Adipose tissue (tissue), 3 donors: Measurements from ENCODE around the gene FLII. TPM values are rescaled to one million over a fixed set of nuclear protein-coding genes. Genes with fewer than 3 reads are reported as not detected.
"Not testable (repeated sequence)": the region's sequence is repeated elsewhere in the genome, so short reads cannot be mapped to it uniquely, and the experiment has no call there.

Experiments used
- H3K27ac ChIP-seq: one replicate; pipeline ENCODE4 v1.5.1; 2013; ENCODE audit warnings: low read depth, low read length
- WGBS, 3 donors: extraction: QIAGEN DNeasy Blood & Tissue Kit; methylation state at CpG; one replicate each; pipeline ENCODE4 v1.1.7; 2013; 5-methylcytosine and 5-hydroxymethylcytosine counted together
- polyA plus RNA-seq, 3 donors: library from polyadenylated mRNA; stranded (reverse); fragments of 200-250 nt; gene quantifications; one replicate each; pipeline ENCODE4 v1.2.3, GENCODE V29; 2013
- donor health status: healthy with polysubstance abuse.
- donor health status: Bipolar disorder and iron deficiency.
- donor health status: healthy.

The FLII gene
- polyA plus RNA-seq, 3 donors: 189 to 228 (median 200) TPM

- no peak overlapping the region for H3K27ac ChIP-seq
- WGBS, 3 donors: 86 to 91% (median 90%) methylated on average over 10 of the region's 10 CpGs
Observed at GRCh38 chr17:18228176-18228682, 30.3 kb downstream of the FLII start.

- WGBS, 3 donors: 97 to 99% (median 98%) methylated on average over 5 of the region's 5 CpGs
- no peak overlapping the region for H3K27ac ChIP-seq
Observed at GRCh38 chr17:18227635-18228034, 30.9 kb downstream of the FLII start.

GRCh38 chr17:18226284-18226945, 32.1 kb downstream of the FLII start:
- 21 to 38% (median 28%) methylated on average over 16 of the region's 16 CpGs for WGBS, 3 donors
- H3K27ac ChIP-seq: no peak overlapping the region

GRCh38 chr17:18225642-18226283, 32.8 kb downstream of the FLII start:
- 0 to 2% (median 0%) methylated on average over 43 to 57 of the region's 57 CpGs for WGBS, 3 donors
- no peak overlapping the region for H3K27ac ChIP-seq

GRCh38 chr17:18225121-18225641, 33.4 kb downstream of the FLII start, which contains the start of gene LLGL1:
Gene LLGL1, plus strand, starts transcription at chr17:18225635. Its CDS starts 48 bp downstream, at chr17:18225683.
- WGBS, 3 donors: 1% methylated on average over 56 to 60 of the region's 60 CpGs
- no peak within 1 kb of the TSS for H3K27ac ChIP-seq

GRCh38 chr17:18224387-18225120, 34.0 kb downstream of the FLII start:
- 42 to 55% (median 52%) methylated on average over 23 of the region's 23 CpGs for WGBS, 3 donors
- peak overlapping the region; percentile 8 for H3K27ac ChIP-seq

- WGBS, 3 donors: 72 to 86% (median 72%) methylated on average over 4 of the region's 4 CpGs
- peak overlapping the region; percentile 8 for H3K27ac ChIP-seq
Observed at GRCh38 chr17:18224053-18224386, 34.5 kb downstream of the FLII start.

GRCh38 chr17:18218756-18219415, 39.7 kb downstream of the FLII start:
- H3K27ac ChIP-seq: no peak overlapping the region
- 18 to 65% (median 30%) methylated on average over 4 of the region's 4 CpGs for WGBS, 3 donors

- no peak overlapping the region for H3K27ac ChIP-seq
- 11 to 12% (median 12%) methylated on average over 5 to 6 of the region's 6 CpGs for WGBS, 3 donors
Observed at GRCh38 chr17:18217412-18218015, 41.0 kb downstream of the FLII start.

- not testable (repeated sequence) for H3K27ac ChIP-seq
- 79 to 89% (median 85%) methylated on average over 11 of the region's 11 CpGs for WGBS, 3 donors
Observed at GRCh38 chr17:18216906-18217305, 41.6 kb downstream of the FLII start.

- WGBS, 3 donors: 71 to 79% (median 77%) methylated on average over 7 of the region's 7 CpGs
- no peak overlapping the region for H3K27ac ChIP-seq
Observed at GRCh38 chr17:18213666-18214270, 44.8 kb downstream of the FLII start.

GRCh38 chr17:18208092-18208491, 50.4 kb downstream of the FLII start:
- 90 to 91% (median 90%) methylated on average over 19 of the region's 19 CpGs for WGBS, 3 donors
- H3K27ac ChIP-seq: no peak overlapping the region

- H3K27ac ChIP-seq: no peak overlapping the region
Observed at GRCh38 chr17:18206962-18207361, 51.6 kb downstream of the FLII start.

GRCh38 chr17:18205861-18206260, 52.7 kb downstream of the FLII start:
- 61 to 83% (median 82%) methylated on average over 2 of the region's 2 CpGs for WGBS, 3 donors
- H3K27ac ChIP-seq: no peak overlapping the region

GRCh38 chr17:18203308-18203707, 55.2 kb downstream of the FLII start:
- no peak overlapping the region for H3K27ac ChIP-seq
- WGBS, 3 donors: 54 to 83% (median 76%) methylated on average over 7 of the region's 7 CpGs

GRCh38 chr17:18201108-18201507, 57.4 kb downstream of the FLII start:
- WGBS, 3 donors: 76 to 84% (median 79%) methylated on average over 4 of the region's 4 CpGs

GRCh38 chr17:18198530-18198929, 60.0 kb downstream of the FLII start:
- H3K27ac ChIP-seq: no peak overlapping the region
- WGBS, 3 donors: 36 to 45% (median 37%) methylated on average over 4 of the region's 4 CpGs

More at GRCh38 chr17:18201108-18201507, 57.4 kb downstream of the FLII start:
- no peak overlapping the region for H3K27ac ChIP-seq
